ENCODE measurements around the gene EIF4EBP2. TPM values are rescaled to one million over a fixed set of nuclear protein-coding genes. Genes with fewer than 3 reads are reported as not detected.

Gene EIF4EBP2
- total RNA-seq, 1 donor from 2014 or later = 155 TPM

- no peak for TF ChIP-seq CTCF (conservative IDR thresholded peaks at IDR 0.05)
- Mint-ChIP-seq H3K4me1 (peaks cover 36% of the 10 kb centered on the region), H3K36me3 (ENCODE audit: low read depth) (peaks cover 19% of the 10 kb centered on the region), H3K4me3 (no peak overlapping the region), H3K27me3 (ENCODE audit: low read depth) (no peaks in the 10 kb centered on the region), H3K9me3 (no peaks in the 10 kb centered on the region), H3K27ac (ENCODE audit: unreplicated experiment) (no peak overlapping the region)
- no peak for DNase-seq (ENCODE audit: low read depth, low spot score)
These were observed 22.9 kb downstream of the EIF4EBP2 start for GRCh38 chr10:70426823-70427222.

GRCh38 chr10:70430493-70431445 lies 26.8 kb downstream of the EIF4EBP2 start:
- no peaks in the 10 kb centered on the region for H3K9me3 Mint-ChIP-seq
- no peak overlapping the region for H3K4me3 Mint-ChIP-seq
- H3K36me3 Mint-ChIP-seq (ENCODE audit: low read depth) = peaks cover 2% of the 10 kb centered on the region

GRCh38 chr10:70432101-70432500 lies 28.2 kb downstream of the EIF4EBP2 start:
- peak overlapping the region; percentile 11 for H3K4me3 Mint-ChIP-seq
- H3K4me1 Mint-ChIP-seq = peaks cover 29% of the 10 kb centered on the region
- peaks cover 6% of the 10 kb centered on the region for H3K27me3 Mint-ChIP-seq (ENCODE audit: low read depth)
- peaks cover 2% of the 10 kb centered on the region for H3K36me3 Mint-ChIP-seq (ENCODE audit: low read depth)
- H3K27ac Mint-ChIP-seq (ENCODE audit: unreplicated experiment) = peak overlapping the region; percentile 79
- no peaks in the 10 kb centered on the region for H3K9me3 Mint-ChIP-seq
- no peak for TF ChIP-seq CTCF (conservative IDR thresholded peaks at IDR 0.05)
- peak; percentile 20 for DNase-seq (ENCODE audit: low read depth, low spot score)

More at GRCh38 chr10:70430493-70431445, 26.8 kb downstream of the EIF4EBP2 start:
- Mint-ChIP-seq H3K27me3 (ENCODE audit: low read depth) (no peaks in the 10 kb centered on the region), H3K4me1 (peaks cover 29% of the 10 kb centered on the region), H3K27ac (ENCODE audit: unreplicated experiment) (peak overlapping the region; percentile 3)
- no peak for DNase-seq (ENCODE audit: low read depth, low spot score)
- TF ChIP-seq CTCF (conservative IDR thresholded peaks at IDR 0.05) = no peak

- Mint-ChIP-seq H3K27ac (ENCODE audit: unreplicated experiment) (peak overlapping the region; percentile 2), H3K4me3 (no peak overlapping the region), H3K4me1 (peaks cover 29% of the 10 kb centered on the region), H3K27me3 (ENCODE audit: low read depth) (peaks cover 11% of the 10 kb centered on the region), H3K9me3 (no peaks in the 10 kb centered on the region), H3K36me3 (ENCODE audit: low read depth) (peaks cover 2% of the 10 kb centered on the region)
- DNase-seq (ENCODE audit: low read depth, low spot score) = no peak
- no peak for TF ChIP-seq CTCF (conservative IDR thresholded peaks at IDR 0.05)
These were observed 28.8 kb downstream of the EIF4EBP2 start for GRCh38 chr10:70432561-70433263.

GRCh38 chr10:70433581-70434280 lies 29.8 kb downstream of the EIF4EBP2 start:
- peaks cover 29% of the 10 kb centered on the region for H3K4me1 Mint-ChIP-seq
- H3K27ac Mint-ChIP-seq (ENCODE audit: unreplicated experiment) = no peak overlapping the region
- peaks cover 19% of the 10 kb centered on the region for H3K27me3 Mint-ChIP-seq (ENCODE audit: low read depth)
- DNase-seq (ENCODE audit: low read depth, low spot score) = no peak
- H3K4me3 Mint-ChIP-seq = no peak overlapping the region
- H3K36me3 Mint-ChIP-seq (ENCODE audit: low read depth) = no peaks in the 10 kb centered on the region
- TF ChIP-seq CTCF (conservative IDR thresholded peaks at IDR 0.05) = no peak
- no peaks in the 10 kb centered on the region for H3K9me3 Mint-ChIP-seq
